NCI-H1436 (cell line): ENCODE results near the gene CD46.

ENCODE experiments used
- DNase-seq: peaks from one replicate; lab custom pipeline; 2025; lab: John Stamatoyannopoulos, UW

CD46 gene

GRCh38 chr1:207828046-207828445 is 76.2 kb downstream of the CD46 start:
- DNase-seq, result no peak

- DNase-seq, result no peak
Measured at GRCh38 chr1:207828485-207829158, 76.8 kb downstream of the CD46 start.

- no peak for DNase-seq
Measured at GRCh38 chr1:207829576-207829975, 77.7 kb downstream of the CD46 start.

GRCh38 chr1:207830788-207831187 is 78.9 kb downstream of the CD46 start:
- no peak for DNase-seq

- DNase-seq, result no peak
Measured at GRCh38 chr1:207831517-207832327, 79.9 kb downstream of the CD46 start.

- DNase-seq, result no peak
Measured at GRCh38 chr1:207832796-207833195, 80.9 kb downstream of the CD46 start.

GRCh38 chr1:207833381-207833780 is 81.5 kb downstream of the CD46 start:
- no peak for DNase-seq

- DNase-seq, result no peak
Measured at GRCh38 chr1:207833956-207834660, 82.3 kb downstream of the CD46 start.

GRCh38 chr1:207835958-207836357 is 84.1 kb downstream of the CD46 start:
- DNase-seq, result no peak

- DNase-seq, result no peak
Measured at GRCh38 chr1:207836591-207837347, 84.9 kb downstream of the CD46 start.

- no peak for DNase-seq
Measured at GRCh38 chr1:207837673-207838072, 85.8 kb downstream of the CD46 start.

GRCh38 chr1:207838156-207839082 is 86.6 kb downstream of the CD46 start:
- DNase-seq, result no peak

GRCh38 chr1:207839083-207839413 is 87.2 kb downstream of the CD46 start:
- DNase-seq, result no peak

- DNase-seq, result no peak
Measured at GRCh38 chr1:207840380-207840779, 88.5 kb downstream of the CD46 start.

GRCh38 chr1:207841293-207841692 is 89.4 kb downstream of the CD46 start:
- DNase-seq, result no peak

GRCh38 chr1:207841901-207842300 is 90.0 kb downstream of the CD46 start:
- no peak for DNase-seq

GRCh38 chr1:207842506-207842905 is 90.7 kb downstream of the CD46 start:
- no peak for DNase-seq

GRCh38 chr1:207844371-207844770 is 92.5 kb downstream of the CD46 start:
- DNase-seq, result no peak
